Measurements from ENCODE around the gene OTUD1.

The OTUD1 gene

DNA sequence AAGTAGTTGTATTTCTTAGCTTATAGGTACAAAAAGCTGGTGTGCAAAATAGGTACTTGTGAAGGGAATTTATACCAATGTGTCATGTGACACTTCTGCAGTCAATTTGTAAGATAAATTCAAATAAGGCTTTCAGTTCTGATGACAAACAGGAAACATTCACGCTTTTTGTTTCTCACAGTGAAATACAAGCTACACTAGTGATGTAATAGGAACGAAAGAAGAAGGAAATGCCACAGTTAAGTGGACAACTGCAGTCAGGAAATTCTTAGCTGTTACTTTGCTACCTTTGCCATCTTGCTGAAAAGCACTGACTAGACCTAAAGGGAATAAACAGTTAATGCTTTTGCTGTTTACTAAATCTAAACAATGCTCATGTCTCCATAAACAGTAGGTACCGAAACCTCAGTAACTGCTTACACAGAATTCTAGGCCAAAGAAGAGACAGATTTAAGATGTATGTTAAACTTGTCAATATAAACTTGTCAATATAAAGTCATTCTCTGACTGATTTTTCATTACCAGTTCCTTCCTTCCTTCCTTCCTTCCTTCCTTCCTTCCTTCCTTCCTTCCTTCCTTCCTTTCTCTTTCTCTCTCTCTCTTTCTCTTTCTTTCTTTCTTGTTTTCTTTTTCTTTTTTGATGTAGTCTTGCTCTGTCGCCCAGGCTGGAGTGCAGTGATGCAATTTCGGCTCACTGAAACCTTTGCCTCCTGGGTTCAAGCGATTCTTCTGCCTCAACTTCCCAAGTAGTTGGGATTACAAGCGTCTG lies 10.1 kb downstream of the OTUD1 start:
- no peak overlapping the region for H3K4me3 ChIP-seq (ENCODE audit: severe bottlenecking)
- DNase-seq (ENCODE audit: low spot score) = no peak
- ATAC-seq (ENCODE audit: low read depth) = no peak

GRCh38 chr10:23452033-23452655 lies 13.3 kb downstream of the OTUD1 start:
- ATAC-seq (ENCODE audit: low read depth) (no peak), DNase-seq (ENCODE audit: low spot score) (no peak)
- Histone ChIP-seq H3K36me3 (ENCODE audit: low read depth) (no peaks in the 10 kb centered on the region), H3K4me1 (ENCODE audit: insufficient read depth, poor library complexity, severe bottlenecking) (no peaks in the 10 kb centered on the region), H3K9me3 (ENCODE audit: severe bottlenecking) (no peaks in the 10 kb centered on the region), H3K27ac (ENCODE audit: poor library complexity, severe bottlenecking) (no peak overlapping the region), H3K27me3 (ENCODE audit: insufficient read depth, poor library complexity, severe bottlenecking) (no peaks in the 10 kb centered on the region), H3K4me3 (ENCODE audit: severe bottlenecking) (no peak overlapping the region)
- TF ChIP-seq, protein P1, sequence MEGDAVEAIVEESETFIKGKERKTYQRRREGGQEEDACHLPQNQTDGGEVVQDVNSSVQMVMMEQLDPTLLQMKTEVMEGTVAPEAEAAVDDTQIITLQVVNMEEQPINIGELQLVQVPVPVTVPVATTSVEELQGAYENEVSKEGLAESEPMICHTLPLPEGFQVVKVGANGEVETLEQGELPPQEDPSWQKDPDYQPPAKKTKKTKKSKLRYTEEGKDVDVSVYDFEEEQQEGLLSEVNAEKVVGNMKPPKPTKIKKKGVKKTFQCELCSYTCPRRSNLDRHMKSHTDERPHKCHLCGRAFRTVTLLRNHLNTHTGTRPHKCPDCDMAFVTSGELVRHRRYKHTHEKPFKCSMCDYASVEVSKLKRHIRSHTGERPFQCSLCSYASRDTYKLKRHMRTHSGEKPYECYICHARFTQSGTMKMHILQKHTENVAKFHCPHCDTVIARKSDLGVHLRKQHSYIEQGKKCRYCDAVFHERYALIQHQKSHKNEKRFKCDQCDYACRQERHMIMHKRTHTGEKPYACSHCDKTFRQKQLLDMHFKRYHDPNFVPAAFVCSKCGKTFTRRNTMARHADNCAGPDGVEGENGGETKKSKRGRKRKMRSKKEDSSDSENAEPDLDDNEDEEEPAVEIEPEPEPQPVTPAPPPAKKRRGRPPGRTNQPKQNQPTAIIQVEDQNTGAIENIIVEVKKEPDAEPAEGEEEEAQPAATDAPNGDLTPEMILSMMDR (IDR thresholded peaks at IDR 0.05; ENCODE audit: poor library complexity, severe bottlenecking) = no peak

More for the DNA sequence above, 10.1 kb downstream of the OTUD1 start:
- no peak overlapping the region for H3K27ac ChIP-seq (ENCODE audit: poor library complexity, severe bottlenecking)
- no peaks in the 10 kb centered on the region for H3K27me3 ChIP-seq (ENCODE audit: insufficient read depth, poor library complexity, severe bottlenecking)
- H3K9me3 ChIP-seq (ENCODE audit: severe bottlenecking) = no peaks in the 10 kb centered on the region
- peaks cover 12% of the 10 kb centered on the region for H3K36me3 ChIP-seq (ENCODE audit: low read depth)
- H3K4me1 ChIP-seq (ENCODE audit: insufficient read depth, poor library complexity, severe bottlenecking) = no peaks in the 10 kb centered on the region
- TF ChIP-seq, protein P1 (IDR thresholded peaks at IDR 0.05; ENCODE audit: poor library complexity, severe bottlenecking) = no peak

DNA sequence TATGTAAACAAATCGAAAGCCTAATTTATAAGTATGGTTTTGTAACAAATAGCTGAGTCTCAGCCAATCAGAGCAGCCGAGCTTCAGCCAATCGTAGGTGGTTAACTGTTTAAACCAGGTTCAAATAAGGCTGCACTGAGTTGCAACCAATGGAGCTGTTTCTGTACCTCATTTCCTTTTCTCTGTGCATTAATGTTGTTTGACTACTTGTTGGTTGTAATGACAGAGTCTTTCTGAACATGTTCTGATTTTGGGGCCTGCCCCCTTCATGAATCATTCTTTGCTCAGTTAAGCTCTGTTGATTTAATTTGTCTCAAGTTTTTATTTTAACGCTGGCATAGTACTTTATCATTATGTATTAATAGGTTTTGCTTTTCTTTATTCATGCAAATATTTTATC lies 14.6 kb downstream of the OTUD1 start:
- H3K36me3 ChIP-seq (ENCODE audit: low read depth) = no peaks in the 10 kb centered on the region
- ATAC-seq (ENCODE audit: low read depth) (peak; percentile 51; the same call in 2 of the 3 replicates), DNase-seq (ENCODE audit: low spot score) (no peak)
- H3K9me3 ChIP-seq (ENCODE audit: severe bottlenecking) = no peaks in the 10 kb centered on the region
- H3K4me1 ChIP-seq (ENCODE audit: insufficient read depth, poor library complexity, severe bottlenecking) = no peaks in the 10 kb centered on the region
- H3K27me3 ChIP-seq (ENCODE audit: insufficient read depth, poor library complexity, severe bottlenecking) = no peaks in the 10 kb centered on the region
- TF ChIP-seq, protein P1 (IDR thresholded peaks at IDR 0.05; ENCODE audit: poor library complexity, severe bottlenecking) = no peak
- no peak overlapping the region for H3K4me3 ChIP-seq (ENCODE audit: severe bottlenecking)
- H3K27ac ChIP-seq (ENCODE audit: poor library complexity, severe bottlenecking) = no peak overlapping the region

DNA sequence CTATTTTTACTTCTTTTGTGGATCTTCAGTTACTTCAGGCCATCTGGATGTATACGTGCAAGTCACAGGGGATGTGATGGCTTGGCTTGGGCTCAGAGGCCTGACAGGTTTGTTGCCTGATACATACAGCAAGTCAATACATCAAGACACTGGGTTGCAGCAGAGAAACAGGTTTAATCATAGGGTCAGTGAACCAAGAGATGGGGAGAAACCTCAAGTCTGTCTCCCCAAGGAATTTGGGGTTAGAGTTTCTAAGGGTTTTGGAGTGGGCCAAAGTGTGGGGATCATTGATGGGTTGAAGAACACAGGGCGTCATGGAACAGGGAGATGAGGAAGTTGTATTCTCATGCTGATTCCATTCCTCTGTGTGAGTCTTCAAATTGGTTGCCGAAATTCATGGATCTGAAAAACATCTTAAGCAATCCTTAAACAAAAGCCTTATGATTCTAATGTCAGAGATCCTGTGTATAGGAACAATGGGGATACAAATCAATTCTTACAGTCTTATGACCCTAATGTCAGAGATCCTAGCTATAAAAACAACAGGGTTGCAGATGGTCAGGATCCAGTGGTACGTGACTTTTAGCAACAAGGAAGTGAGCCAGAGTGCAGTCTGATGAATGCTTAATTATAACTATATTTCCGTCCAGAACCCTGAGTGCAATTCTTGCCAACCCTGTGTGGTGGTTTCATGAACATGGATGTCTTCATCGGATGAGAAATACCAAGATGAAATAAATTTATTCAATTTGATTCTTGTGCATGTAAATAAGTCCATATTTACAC lies 18.9 kb downstream of the OTUD1 start:
- TF ChIP-seq, protein P1 (IDR thresholded peaks at IDR 0.05; ENCODE audit: poor library complexity, severe bottlenecking) = no peak
- DNase-seq (ENCODE audit: low spot score) (no peak), ATAC-seq (ENCODE audit: low read depth) (no peak)
- Histone ChIP-seq H3K27ac (ENCODE audit: poor library complexity, severe bottlenecking) (no peak overlapping the region), H3K27me3 (ENCODE audit: insufficient read depth, poor library complexity, severe bottlenecking) (no peaks in the 10 kb centered on the region), H3K4me1 (ENCODE audit: insufficient read depth, poor library complexity, severe bottlenecking) (no peaks in the 10 kb centered on the region), H3K9me3 (ENCODE audit: severe bottlenecking) (no peaks in the 10 kb centered on the region), H3K4me3 (ENCODE audit: severe bottlenecking) (no peak overlapping the region), H3K36me3 (ENCODE audit: low read depth) (no peaks in the 10 kb centered on the region)
